H1 (cell line): ENCODE data around the gene CASD1. TPM values are rescaled to one million over a fixed set of nuclear protein-coding genes. Genes with fewer than 3 reads are reported as not detected.

ENCODE experiments used
- CTCF ChIA-PET: fragments of 300-600 bp; sonication (Branson Sonifier 250); formaldehyde crosslinking; loops from one replicate; lab custom pipeline; 2021; ENCODE audit not compliant: partially characterized antibody; lab: Charles Lee
- POLR2A ChIA-PET: fragments of 300-600 bp; sonication (Branson Sonifier 250); formaldehyde crosslinking; loops from one replicate; lab custom pipeline; 2021; ENCODE audit warnings: inconsistent platforms; ENCODE audit not compliant: partially characterized antibody; lab: Charles Lee
- DNase-seq, 2 experiments: peaks; one replicate each; pipeline versions ENCODE4 v3.0.0 to v3.0.0-alpha.2; 2010 to 2022; ENCODE audit warnings: low spot score in 2 of 2, low read depth in 1 of 2, mixed read lengths in 1 of 2
- FAIRE-seq: peaks from 2 replicates; lab custom pipeline; 2011; peaks lifted over from hg19 to GRCh38; lab: Jason Lieb, UNC
- H2AFZ ChIP-seq: 2 replicates; pipeline ENCODE4 v1.8.1; 2012; ENCODE audit warnings: low read length, inconsistent platforms
- H2AK5ac ChIP-seq: 2 replicates; pipeline ENCODE4 v1.6.1; 2013; ENCODE audit warnings: low read depth, low read length
- H2BK120ac ChIP-seq: replicated peaks from 2 replicates; pipeline ENCODE3; 2013; ENCODE audit warnings: low read depth, low read length, inconsistent platforms
- H2BK12ac ChIP-seq: 2 replicates; pipeline ENCODE4 v1.6.1; 2013; ENCODE audit warnings: low read depth, low read length
- H2BK15ac ChIP-seq: 2 replicates; pipeline ENCODE4 v1.6.1; 2013; ENCODE audit warnings: low read length
- H2BK20ac ChIP-seq: 2 replicates; pipeline ENCODE4 v1.6.1; 2013; ENCODE audit warnings: low read length
- H2BK5ac ChIP-seq: 2 replicates; pipeline ENCODE4 v1.6.1; 2013; ENCODE audit warnings: low read depth, low read length
- H3K14ac ChIP-seq: 2 replicates; pipeline ENCODE4 v1.6.1; 2013; ENCODE audit warnings: inconsistent platforms; ENCODE audit not compliant: insufficient read length
- H3K18ac ChIP-seq: 2 replicates; pipeline ENCODE4 v1.6.1; 2013; ENCODE audit warnings: low read length; ENCODE audit errors: extremely low read depth
- H3K23ac ChIP-seq: 2 replicates; pipeline ENCODE4 v1.6.1; 2013; ENCODE audit warnings: inconsistent platforms; ENCODE audit not compliant: insufficient read length
- H3K23me2 ChIP-seq: 2 replicates; pipeline ENCODE4 v1.6.1; 2013; ENCODE audit warnings: low read depth, low read length
- H3K27ac ChIP-seq: 2 replicates; pipeline ENCODE4 v1.6.1; 2011; ENCODE audit warnings: low read depth, low read length, inconsistent platforms
- H3K27me3 ChIP-seq, 4 experiments: replicated peaks in 1 of 4; 1 replicate in 1 of 4; 2 replicates in 3 of 4; pipeline versions ENCODE4 v1.6.1 to v1.8.1; 2011 to 2013; ENCODE audit warnings: low read length in 3 of 4, mild to moderate bottlenecking in 3 of 4, inconsistent platforms in 2 of 4, mixed read lengths in 2 of 4, moderate library complexity in 1 of 4; ENCODE audit not compliant: control insufficient read depth in 3 of 4, insufficient read depth in 3 of 4; ENCODE audit errors: extremely low read depth in 1 of 4
- H3K36me3 ChIP-seq, 4 experiments: 2 replicates each; pipeline versions ENCODE4 v1.6.1 to v1.8.1; 2011 to 2013; ENCODE audit warnings: mild to moderate bottlenecking in 4 of 4, low read length in 3 of 4, moderate library complexity in 2 of 4, control low read depth in 1 of 4, inconsistent platforms in 1 of 4; ENCODE audit not compliant: insufficient read depth in 4 of 4, control insufficient read depth in 2 of 4
- H3K4ac ChIP-seq: replicated peaks from 2 replicates; pipeline ENCODE3; 2013; ENCODE audit warnings: low read length, low read depth, mixed read lengths, inconsistent platforms; ENCODE audit not compliant: insufficient read length
- H3K4me1 ChIP-seq, 4 experiments: replicated peaks in 1 of 4; 1 replicate in 1 of 4; 2 replicates in 3 of 4; pipeline versions ENCODE4 v1.6.1 to v1.8.1; 2011 to 2013; ENCODE audit warnings: low read length in 3 of 4, inconsistent platforms in 2 of 4, mixed read lengths in 1 of 4; ENCODE audit not compliant: insufficient read depth in 4 of 4, control insufficient read depth in 3 of 4
- H3K4me2 ChIP-seq, 2 experiments: 2 replicates each; pipeline versions ENCODE4 v1.6.1 to v1.8.1; 2011 to 2013; ENCODE audit warnings: low read depth in 2 of 2, low read length in 2 of 2, control low read depth in 1 of 2, inconsistent platforms in 1 of 2, mild to moderate bottlenecking in 1 of 2; ENCODE audit not compliant: insufficient read depth in 1 of 2
- H3K4me3 ChIP-seq, 4 experiments: fragments of 200-600, 300-600 bp in 1 of 4; sonication (generic), shearing (Covaris generic), sonication (Bioruptor Twin) in 1 of 4; 2 replicates each; pipeline versions ENCODE4 v1.5.1 to v1.8.1; 2011 to 2016; ENCODE audit warnings: low read length in 4 of 4, low read depth in 3 of 4, control low read depth in 2 of 4, inconsistent platforms in 2 of 4, mild to moderate bottlenecking in 2 of 4, mixed read lengths in 1 of 4, moderate library complexity in 1 of 4; ENCODE audit not compliant: insufficient read depth in 2 of 4; ENCODE audit errors: extremely low read depth in 1 of 4
- H3K56ac ChIP-seq: replicated peaks from 2 replicates; pipeline ENCODE3; 2013; ENCODE audit warnings: low read depth, mild to moderate bottlenecking, mixed read lengths, low read length, inconsistent platforms; ENCODE audit not compliant: insufficient read length
- H3K79me1 ChIP-seq: 2 replicates; pipeline ENCODE4 v1.6.1; 2013; ENCODE audit warnings: low read depth, low read length, control low read depth
- H3K79me2 ChIP-seq, 2 experiments: 2 replicates each; pipeline versions ENCODE4 v1.6.1 to v1.8.1; 2012 to 2013; ENCODE audit warnings: low read length in 2 of 2, mild to moderate bottlenecking in 2 of 2, inconsistent platforms in 1 of 2; ENCODE audit not compliant: insufficient read depth in 2 of 2, control insufficient read depth in 1 of 2
- H3K9ac ChIP-seq, 4 experiments: replicated peaks in 1 of 4; 1 replicate in 1 of 4; 2 replicates in 3 of 4; pipeline versions ENCODE4 v1.6.1 to v1.8.1; 2011 to 2013; ENCODE audit warnings: low read depth in 3 of 4, low read length in 3 of 4, control low read depth in 2 of 4, mild to moderate bottlenecking in 2 of 4, moderate library complexity in 2 of 4, inconsistent platforms in 1 of 4; ENCODE audit errors: extremely low read depth in 1 of 4
- H3K9me3 ChIP-seq, 2 experiments: 2 replicates each; pipeline versions ENCODE4 v1.6.1 to v1.8.1; 2012 to 2013; ENCODE audit warnings: mild to moderate bottlenecking in 2 of 2, moderate library complexity in 2 of 2, control low read depth in 1 of 2, inconsistent platforms in 1 of 2, low read depth in 1 of 2, low read length in 1 of 2, mixed read lengths in 1 of 2; ENCODE audit not compliant: insufficient read depth in 2 of 2
- H4K20me1 ChIP-seq, 2 experiments: replicated peaks in 1 of 2; 2 replicates each; pipeline versions ENCODE3 to v1.8.1; 2011 to 2013; ENCODE audit warnings: inconsistent platforms in 2 of 2, low read length in 2 of 2, mild to moderate bottlenecking in 1 of 2; ENCODE audit not compliant: insufficient read depth in 2 of 2, control insufficient read depth in 1 of 2
- H4K5ac ChIP-seq: 2 replicates; pipeline ENCODE4 v1.6.1; 2013; ENCODE audit warnings: low read length, low read depth, mixed read lengths, inconsistent platforms; ENCODE audit not compliant: insufficient read length
- H4K8ac ChIP-seq: 2 replicates; pipeline ENCODE4 v1.8.0; 2013; ENCODE audit warnings: mild to moderate bottlenecking, moderate library complexity, low read length, inconsistent platforms; ENCODE audit not compliant: insufficient read depth; ENCODE audit errors: extremely low read depth
- H4K91ac ChIP-seq: replicated peaks from 2 replicates; pipeline ENCODE3; 2013; ENCODE audit warnings: low read length, mixed read lengths, inconsistent platforms; ENCODE audit not compliant: insufficient read length
- BRCA1 ChIP-seq: IDR thresholded peaks from 2 replicates; pipeline ENCODE4 v1.6.1; 2012; ENCODE audit warnings: low read depth, low read length, improper control_type of control experiment
- CBX8 ChIP-seq: fragments of 300-800, 300-1000 bp; sonication (generic); IDR thresholded peaks from 2 replicates; pipeline ENCODE4 v1.7.1; 2016; ENCODE audit warnings: low read depth, low read length, borderline replicate concordance
- CHD1 ChIP-seq: IDR thresholded peaks from 2 replicates; pipeline ENCODE4 v1.6.1; 2012; ENCODE audit warnings: low read depth, low read length, improper control_type of control experiment
- EP300 ChIP-seq, 2 experiments: IDR thresholded peaks; 1 replicate in 1 of 2; 2 replicates in 1 of 2; pipeline ENCODE4 v1.6.1; 2011 to 2012; ENCODE audit warnings: low read depth in 2 of 2, low read length in 2 of 2, mild to moderate bottlenecking in 2 of 2, borderline replicate concordance in 1 of 2, inconsistent platforms in 1 of 2, moderate library complexity in 1 of 2
- FOSL1 ChIP-seq: IDR thresholded peaks from 2 replicates; pipeline ENCODE4 v1.6.1; 2011; ENCODE audit warnings: mild to moderate bottlenecking, low read depth, low read length, moderate library complexity; ENCODE audit not compliant: insufficient read depth
- GABPA ChIP-seq: IDR thresholded peaks from 2 replicates; pipeline ENCODE4 v1.6.1; 2011; ENCODE audit warnings: mild to moderate bottlenecking, low read length, moderate library complexity, borderline replicate concordance; ENCODE audit not compliant: insufficient read depth
- POLR2AphosphoS5 ChIP-seq: IDR thresholded peaks from 2 replicates; pipeline ENCODE4 v1.6.1; 2011; ENCODE audit warnings: low read depth, low read length
- RAD21 ChIP-seq, 2 experiments: IDR thresholded peaks in 1 of 2; conservative IDR thresholded peaks in 1 of 2; 2 replicates each; pipeline ENCODE4 v1.6.1; 2011; ENCODE audit warnings: low read depth in 2 of 2, low read length in 2 of 2, improper control_type of control experiment in 1 of 2, inconsistent platforms in 1 of 2, mild to moderate bottlenecking in 1 of 2, moderate library complexity in 1 of 2
- RBBP5 ChIP-seq: IDR thresholded peaks from 2 replicates; pipeline ENCODE4 v1.7.1; 2012; ENCODE audit warnings: low read depth, mild to moderate bottlenecking, inconsistent platforms, low read length, moderate library complexity, borderline replicate concordance
- SP2 ChIP-seq: IDR thresholded peaks from 2 replicates; pipeline ENCODE4 v1.6.1; 2012; ENCODE audit warnings: mild to moderate bottlenecking, low read length, inconsistent platforms
- TAF7 ChIP-seq: optimal IDR thresholded peaks from 2 replicates; pipeline ENCODE3; 2011; ENCODE audit warnings: low read depth, mild to moderate bottlenecking, inconsistent platforms, low read length, moderate library complexity, borderline replicate concordance
- WGBS, 2 experiments: shearing (Covaris generic) in 1 of 2; methylation state at CpG; one replicate each; pipeline versions ENCODE4 v1.1.6 to v1.1.7; 2013 to 2015; ENCODE audit warnings: low lambda C conversion rate in 2 of 2, mixed read lengths in 2 of 2, inconsistent platforms in 1 of 2, low coverage in 1 of 2, missing lambda C conversion rate in 1 of 2; ENCODE audit not compliant: insufficient replicate concordance in 2 of 2, insufficient coverage in 1 of 2, insufficient read length in 1 of 2; ENCODE audit errors: extremely low coverage in 1 of 2, missing lambda C conversion rate in 1 of 2; 5-methylcytosine and 5-hydroxymethylcytosine counted together
- polyA plus RNA-seq, 7 experiments: library from polyadenylated mRNA; depleted of rRNA in 3 of 7; stranded (reverse) in 5 of 7; unstranded in 2 of 7; fragments of >200 nt in 5 of 7; fragments of 200-250 nt in 2 of 7; gene quantifications; 1 replicate in 5 of 7; 2 replicates in 1 of 7; 4 replicates in 1 of 7; pipeline versions ENCODE4 v1.2.1 to v1.2.3, GENCODE V29; 2011 to 2013; ENCODE audit warnings: missing spikeins in 2 of 7, mixed read lengths in 2 of 7
- total RNA-seq: library from RNA; stranded (reverse); fragmentation: NEBNext Ultra II Directional; extraction: Animal tissue kit (Norgen Biotek cat#: 25700); gene quantifications from 2 replicates; pipeline ENCODE4 v1.2.1, GENCODE V29; 2021

CASD1 gene
- total and polyA plus RNA-seq, 2 of the 8 experiments (the other 6 are each of a cell fraction or from before 2014, with no cell fraction given): 14.2 to 18.8 TPM

GRCh38 chr7:94476251-94476840 is 33.3 kb upstream of the CASD1 start:
- Histone ChIP-seq H3K23me2 (no peaks in the 10 kb centered on the region), H2BK12ac (no peak overlapping the region), H2BK20ac (no peak overlapping the region), H4K5ac (no peak overlapping the region), H3K4ac (no peak overlapping the region), H3K4me3 (no peak overlapping the region), H2AK5ac (no peak overlapping the region), H4K91ac (no peak overlapping the region), H3K23ac (no peak overlapping the region), H3K4me2 (no peak overlapping the region), H3K27me3 (no peaks in the 10 kb centered on the region), H3K56ac (no peak overlapping the region), H4K8ac (no peak overlapping the region), H3K18ac (no peak overlapping the region), H3K79me2 (no peaks in the 10 kb centered on the region), H3K9ac (no peak overlapping the region), H3K4me1 (no peaks in the 10 kb centered on the region), H3K79me1 (no peaks in the 10 kb centered on the region), H4K20me1 (no peaks in the 10 kb centered on the region), H3K36me3 (no peaks in the 10 kb centered on the region), H2BK5ac (no peak overlapping the region), H2BK120ac (no peak overlapping the region), H3K14ac (no peak overlapping the region), H2AFZ (no peak overlapping the region), H2BK15ac (no peak overlapping the region), H3K27ac (no peak overlapping the region), H3K9me3 (no peaks in the 10 kb centered on the region)
- no peak for FAIRE-seq
- no peak for DNase-seq
- ChIA-PET CTCF (no interaction called here), POLR2A (no interaction called here)
- WGBS, 2 experiments: 96% methylated on average over 5 of the region's 5 CpGs; no CpG with 5 or more reads in 1 of the 2 experiments
- TF ChIP-seq BRCA1: no peak
- TF ChIP-seq EP300 (IDR thresholded peaks at IDR 0.05; ENCODE audit: borderline replicate concordance in 1 of 2, low read depth in 2 of 2, low read length in 2 of 2): no peak
- TF ChIP-seq TAF7: no peak
- no peak for TF ChIP-seq CHD1
- no peak for TF ChIP-seq GABPA
- TF ChIP-seq CBX8: no peak
- TF ChIP-seq FOSL1: no peak
- no peak for TF ChIP-seq RBBP5
- no peak for TF ChIP-seq RAD21 (IDR thresholded peaks at IDR 0.05 in 1 of 2, conservative IDR thresholded peaks at IDR 0.05 in 1 of 2; ENCODE audit: low read depth in 2 of 2, low read length in 2 of 2)
- TF ChIP-seq POLR2AphosphoS5: no peak
- TF ChIP-seq SP2: no peak
